ENCODE measurements around the gene ARHGAP26.

GRCh38 chr5:142814122-142814521 lies 43.9 kb downstream of the ARHGAP26 start:
- TF ChIP-seq ZNF274 (IDR thresholded peaks at IDR 0.05; ENCODE audit: low read depth, low read length) (no peak), SUZ12 (IDR thresholded peaks at IDR 0.05; ENCODE audit: extremely low read depth, insufficient read depth, insufficient read length) (no peak)

Data from NT2/D1 (cell line).